GM19351 (cell line): Measurements from ENCODE around the gene CHST11.

Experiments
- ATAC-seq: cut with Tn5 transposase; IDR thresholded peaks from one replicate; pipeline ENCODE4 v1.9.1; 2021; ENCODE audit warnings: mild to moderate bottlenecking, moderate library complexity; ENCODE audit not compliant: unreplicated experiment

CHST11 gene

GRCh38 chr12:104689635-104690034 lies 232.9 kb downstream of the CHST11 start:
- ATAC-seq, result no peak

DNA sequence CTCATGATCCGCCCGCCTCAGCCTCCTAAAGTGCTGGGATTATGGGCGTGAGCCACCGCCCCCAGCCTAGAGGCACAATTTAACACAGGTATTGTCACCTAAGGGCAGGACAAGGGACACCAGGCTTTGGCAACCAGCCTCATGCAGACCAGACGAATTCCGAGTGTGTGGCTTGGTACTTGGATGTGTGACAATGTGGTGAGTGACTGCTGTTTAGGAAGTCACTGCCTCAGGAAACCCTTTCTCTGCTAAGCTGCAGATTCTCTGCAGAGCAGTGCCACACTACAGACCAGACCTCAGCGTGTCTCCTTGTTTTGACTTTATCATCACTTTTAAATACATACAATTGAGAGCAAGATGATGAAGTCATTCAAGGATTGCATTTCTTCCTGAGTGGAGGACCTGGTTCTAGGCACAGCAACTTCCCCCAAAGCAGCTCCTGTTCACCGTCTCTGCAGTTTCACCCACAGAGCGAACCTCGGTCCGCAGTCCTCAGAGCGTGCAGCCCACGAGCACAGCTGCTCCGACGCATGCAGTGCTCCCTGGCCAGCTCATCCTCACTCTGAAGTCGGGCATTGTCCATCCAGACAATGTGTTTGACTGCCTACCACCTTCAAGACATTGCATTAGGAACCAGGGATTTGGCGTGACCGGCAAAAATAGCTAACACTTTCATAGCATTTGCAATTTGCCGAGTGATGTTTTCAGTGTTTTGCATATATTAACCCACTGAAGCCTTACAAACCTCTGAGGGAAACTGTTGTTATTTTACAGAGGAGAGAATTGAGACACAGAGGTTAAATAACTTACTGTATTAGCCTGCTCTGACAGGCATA lies 235.2 kb downstream of the CHST11 start:
- ATAC-seq, result peak; percentile 57

GRCh38 chr12:104692557-104693218 lies 235.9 kb downstream of the CHST11 start:
- ATAC-seq, result no peak

- no peak for ATAC-seq
Measured at GRCh38 chr12:104693493-104693892, 236.7 kb downstream of the CHST11 start.

DNA sequence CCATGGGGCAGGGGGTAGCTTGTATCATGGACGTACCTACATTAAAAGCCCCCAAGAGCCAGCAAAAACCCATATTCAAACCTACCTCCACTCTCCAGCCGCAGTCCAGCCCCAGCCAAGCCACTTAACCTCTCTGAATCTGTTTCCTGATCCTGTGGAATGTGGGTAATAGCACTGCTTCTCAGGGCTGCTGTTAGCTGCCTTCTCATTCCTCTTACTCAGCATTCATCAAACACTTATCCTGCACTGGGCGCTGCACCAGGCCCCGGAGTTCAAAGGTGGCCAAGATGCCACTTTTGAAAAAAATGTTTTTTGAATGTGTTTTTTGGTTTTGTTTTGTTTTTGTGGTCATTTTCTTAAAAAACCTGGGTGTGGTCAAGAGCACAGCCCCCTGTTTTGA lies 237.4 kb downstream of the CHST11 start:
- no peak for ATAC-seq

DNA sequence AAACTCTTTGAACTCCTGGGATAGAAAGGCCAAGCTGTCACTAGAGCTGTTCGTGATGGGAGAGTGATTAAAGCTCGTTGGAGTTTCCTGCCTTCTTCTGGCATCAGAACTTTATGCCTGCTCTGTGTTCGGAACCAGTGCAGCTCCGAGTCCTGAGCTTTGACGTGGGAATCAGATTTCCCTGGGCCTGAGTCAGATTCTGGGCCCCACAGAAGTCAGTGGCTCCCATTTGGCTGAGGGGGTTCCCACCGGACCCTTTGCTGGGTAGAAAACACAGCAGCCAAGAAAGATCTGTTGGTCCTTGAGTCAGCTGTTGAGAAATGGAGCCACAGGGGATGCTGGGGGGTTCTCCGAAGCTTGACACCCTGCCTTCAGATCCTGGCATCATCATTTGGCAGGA lies 238.0 kb downstream of the CHST11 start:
- no peak for ATAC-seq

GRCh38 chr12:104695453-104696148 lies 238.9 kb downstream of the CHST11 start:
- ATAC-seq, result peak; percentile 40

GRCh38 chr12:104697186-104697585 lies 240.4 kb downstream of the CHST11 start:
- ATAC-seq, result no peak

DNA sequence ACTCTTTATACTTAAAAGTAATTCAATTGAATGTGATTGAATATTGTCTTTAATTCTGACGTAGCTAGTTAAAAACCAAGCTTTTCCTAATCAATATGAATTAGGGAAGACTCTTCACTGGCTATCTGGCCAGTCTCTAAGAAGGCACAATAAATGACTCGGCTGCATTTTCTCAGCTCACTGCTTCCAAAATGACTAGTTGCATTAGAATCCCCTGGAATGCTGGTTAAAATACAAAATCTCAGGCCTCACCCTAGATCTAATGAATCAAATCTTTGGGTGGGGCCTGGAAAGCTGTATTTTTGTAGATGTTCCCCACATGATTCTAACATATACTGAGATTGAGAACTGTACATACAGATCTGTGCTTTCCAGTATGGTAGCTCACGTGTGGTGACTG lies 242.1 kb downstream of the CHST11 start:
- no peak for ATAC-seq

DNA sequence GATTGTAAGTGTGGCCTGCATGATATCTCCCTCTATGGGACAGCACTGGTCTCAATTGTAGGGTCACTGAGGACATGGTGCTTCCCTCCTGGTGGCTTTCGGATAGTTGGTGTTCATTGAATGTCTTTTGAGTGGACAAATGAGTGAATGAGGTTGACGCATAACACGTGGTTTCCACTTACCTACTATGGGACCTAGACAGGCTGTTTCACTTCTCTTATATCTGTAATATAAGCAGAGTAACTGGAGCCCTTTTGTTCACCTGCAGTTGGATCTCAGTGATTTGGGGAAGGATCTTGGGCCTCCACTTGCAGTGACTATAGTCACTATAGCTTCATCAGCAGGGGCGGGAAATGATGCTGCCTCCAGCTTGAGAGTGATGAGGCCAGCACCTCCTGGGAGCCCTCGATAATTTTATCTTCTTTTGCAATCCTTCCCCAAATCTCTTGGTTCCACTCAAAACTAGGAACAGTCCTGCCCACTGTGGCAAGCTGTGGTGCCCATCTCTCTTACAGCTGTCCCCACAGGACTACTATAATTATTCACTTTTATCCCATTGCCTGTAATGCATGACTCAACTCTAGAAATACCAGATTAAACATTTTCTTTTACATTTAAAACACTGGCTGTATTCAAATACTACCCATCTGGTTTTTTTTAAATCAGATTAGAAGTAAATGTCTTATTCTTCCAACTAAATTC lies 242.9 kb downstream of the CHST11 start:
- ATAC-seq, result peak; percentile 80

- ATAC-seq, result no peak
Measured at GRCh38 chr12:104700324-104700723, 243.6 kb downstream of the CHST11 start.

DNA sequence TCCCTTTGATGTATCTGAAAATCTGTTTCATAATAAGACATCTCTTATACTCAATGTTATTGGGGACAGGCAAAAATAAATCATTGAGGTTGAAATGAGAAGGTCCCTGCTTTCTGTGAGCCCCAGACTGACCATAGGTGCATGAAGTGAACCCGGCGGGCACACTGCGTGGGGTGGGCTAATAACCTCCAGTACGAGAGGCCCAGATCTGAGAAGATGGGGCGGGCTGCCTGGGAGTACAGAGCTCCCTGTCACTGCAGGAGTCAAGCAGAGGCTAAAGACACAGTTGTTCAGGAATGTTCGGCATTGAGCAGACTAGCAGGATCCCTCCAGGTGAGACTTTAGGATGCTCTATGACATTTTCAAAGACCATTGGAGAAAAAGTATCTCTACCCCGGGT lies 244.6 kb downstream of the CHST11 start:
- no peak for ATAC-seq

GRCh38 chr12:104701756-104702155 lies 245.0 kb downstream of the CHST11 start:
- ATAC-seq, result no peak

- ATAC-seq, result no peak
Measured at GRCh38 chr12:104702565-104703139, 245.9 kb downstream of the CHST11 start.

DNA sequence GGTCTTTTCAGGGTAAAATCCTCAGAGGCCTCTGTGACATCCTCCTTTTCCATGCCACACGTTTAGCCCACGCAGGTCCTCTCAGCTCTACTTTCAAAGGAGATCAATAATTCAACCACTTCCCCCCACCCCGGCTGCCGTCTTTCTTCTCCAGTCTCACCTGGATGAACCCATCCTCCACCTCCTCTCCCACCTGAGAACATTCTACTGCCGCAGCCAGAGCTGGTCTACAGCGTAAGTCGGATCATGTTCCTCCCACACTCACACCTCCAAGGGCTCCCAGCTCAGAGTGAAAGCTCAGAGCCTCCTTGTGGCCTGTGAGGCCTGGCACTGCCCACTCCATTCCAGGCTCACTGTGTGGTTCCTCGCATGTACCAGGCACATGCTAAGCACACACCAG lies 246.6 kb downstream of the CHST11 start:
- no peak for ATAC-seq

DNA sequence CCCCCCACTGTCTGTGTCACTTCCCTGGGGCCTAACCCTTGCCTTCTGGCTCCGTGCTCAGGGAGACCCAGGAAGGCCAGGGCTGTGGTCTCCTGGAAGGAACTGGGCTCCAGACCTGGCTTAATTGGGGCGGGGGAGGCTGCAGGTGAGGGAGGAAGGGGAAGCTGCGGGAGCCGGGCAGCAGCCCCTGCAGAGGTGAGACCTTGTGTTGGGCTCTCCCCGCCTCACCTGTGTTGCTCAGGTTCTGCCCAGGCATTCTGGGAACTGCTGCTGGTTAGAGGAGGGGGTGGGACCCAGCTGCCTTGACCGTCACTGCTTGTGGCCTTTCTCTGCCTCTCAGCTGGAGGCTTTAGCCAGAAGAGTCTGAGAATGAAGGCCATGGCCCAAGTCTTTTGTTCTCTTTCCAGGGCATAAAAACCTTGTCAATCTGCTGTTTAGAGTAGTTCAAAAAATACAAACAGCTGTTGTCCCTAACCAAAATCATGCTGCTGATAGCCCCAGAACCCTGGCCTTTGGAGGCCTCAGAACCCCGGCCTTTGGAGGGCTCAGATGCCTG lies 247.6 kb downstream of the CHST11 start:
- no peak for ATAC-seq

GRCh38 chr12:104707194-104707593 lies 250.4 kb downstream of the CHST11 start:
- ATAC-seq, result no peak

GRCh38 chr12:104707794-104708558 lies 251.2 kb downstream of the CHST11 start:
- ATAC-seq, result no peak

- no peak for ATAC-seq
Measured at GRCh38 chr12:104708891-104709290, 252.1 kb downstream of the CHST11 start.
